Measurements from ENCODE around the gene SCIN.
"Not testable (repeated sequence)": the region's sequence is repeated elsewhere in the genome, so short reads cannot be mapped to it uniquely, and the experiment has no call there.

Gene SCIN

GRCh38 chr7:12642508-12642907 lies 72.0 kb downstream of the SCIN start:
- no peak for TF ChIP-seq ZNF274 (IDR thresholded peaks at IDR 0.05; ENCODE audit: low read depth, low read length)
- H3K4me3 ChIP-seq (ENCODE audit: low read length) = no peak overlapping the region

DNA sequence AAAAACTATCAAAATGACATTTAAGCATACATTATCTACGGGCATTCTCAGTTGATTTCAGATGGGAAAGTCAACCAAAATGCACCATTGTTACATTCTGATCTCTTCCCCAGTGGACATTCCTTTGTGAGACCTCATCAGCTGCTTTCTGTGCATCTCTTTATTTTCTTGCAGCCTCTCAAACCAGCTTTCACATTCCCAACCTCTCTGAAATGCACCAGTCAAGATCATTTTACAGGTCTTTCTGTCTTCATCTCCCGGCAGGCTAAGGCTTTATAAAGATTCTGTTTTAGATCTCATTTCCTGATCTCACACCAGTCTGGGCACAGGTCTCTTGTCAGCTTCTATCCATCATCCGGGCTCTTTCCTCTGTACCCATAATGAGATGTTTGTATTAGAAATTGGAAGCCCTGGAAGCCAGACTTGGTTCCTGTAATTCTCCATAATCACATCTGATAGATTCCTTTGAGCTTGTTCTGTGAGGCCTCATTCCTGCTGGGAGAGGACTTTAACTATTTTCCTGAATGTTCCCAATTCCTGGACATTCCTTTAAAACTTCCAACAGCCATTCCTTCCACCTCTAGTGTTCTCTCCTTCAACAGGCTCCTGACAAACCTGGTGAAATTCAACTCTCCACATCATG lies 72.6 kb downstream of the SCIN start:
- H3K4me3 ChIP-seq (ENCODE audit: low read length) = no peak overlapping the region
- no peak for TF ChIP-seq ZNF274 (IDR thresholded peaks at IDR 0.05; ENCODE audit: low read depth, low read length)

GRCh38 chr7:12643644-12644043 lies 73.1 kb downstream of the SCIN start:
- no peak overlapping the region for H3K4me3 ChIP-seq (ENCODE audit: low read length)
- TF ChIP-seq ZNF274 (IDR thresholded peaks at IDR 0.05; ENCODE audit: low read depth, low read length) = no peak

GRCh38 chr7:12645212-12645611 lies 74.7 kb downstream of the SCIN start:
- not testable (repeated sequence) for H3K4me3 ChIP-seq (ENCODE audit: low read length)

- no peak for TF ChIP-seq ZNF274 (IDR thresholded peaks at IDR 0.05; ENCODE audit: low read depth, low read length)
- H3K4me3 ChIP-seq (ENCODE audit: low read length) = no peak overlapping the region
Observed at GRCh38 chr7:12646139-12646538, 75.6 kb downstream of the SCIN start.

GRCh38 chr7:12647364-12648219 lies 77.1 kb downstream of the SCIN start:
- no peak for TF ChIP-seq ZNF274 (IDR thresholded peaks at IDR 0.05; ENCODE audit: low read depth, low read length)
- H3K4me3 ChIP-seq (ENCODE audit: low read length) = no peak overlapping the region

GRCh38 chr7:12648704-12649261 lies 78.3 kb downstream of the SCIN start:
- no peak for TF ChIP-seq ZNF274 (IDR thresholded peaks at IDR 0.05; ENCODE audit: low read depth, low read length)
- no peak overlapping the region for H3K4me3 ChIP-seq (ENCODE audit: low read length)

DNA sequence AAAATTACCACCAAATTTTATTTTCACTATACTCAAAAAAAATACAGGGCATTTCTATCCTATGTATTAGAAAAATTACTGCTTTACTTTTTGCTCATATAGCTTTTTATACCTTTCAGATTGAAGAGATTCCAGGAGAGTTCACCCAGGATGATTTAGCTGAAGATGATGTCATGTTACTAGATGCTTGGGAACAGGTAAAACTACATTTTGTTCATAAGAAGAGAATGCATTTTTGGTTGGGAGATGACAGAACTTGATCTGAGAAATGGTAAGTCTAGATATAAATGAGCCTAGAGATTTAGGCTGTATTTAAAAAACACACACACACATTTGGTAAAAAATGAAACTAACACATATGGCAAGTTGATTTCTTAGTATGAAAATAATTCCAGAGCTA lies 78.8 kb downstream of the SCIN start:
- TF ChIP-seq ZNF274 (IDR thresholded peaks at IDR 0.05; ENCODE audit: low read depth, low read length) = no peak
- no peak overlapping the region for H3K4me3 ChIP-seq (ENCODE audit: low read length)

- H3K4me3 ChIP-seq (ENCODE audit: low read length) = no peak overlapping the region
- TF ChIP-seq ZNF274 (IDR thresholded peaks at IDR 0.05; ENCODE audit: low read depth, low read length) = no peak
Observed at GRCh38 chr7:12650080-12650479, 79.6 kb downstream of the SCIN start.

GRCh38 chr7:12653110-12653509 lies 82.6 kb downstream of the SCIN start:
- H3K4me3 ChIP-seq (ENCODE audit: low read length) = no peak overlapping the region
- no peak for TF ChIP-seq ZNF274 (IDR thresholded peaks at IDR 0.05; ENCODE audit: low read depth, low read length)

- no peak for TF ChIP-seq ZNF274 (IDR thresholded peaks at IDR 0.05; ENCODE audit: low read depth, low read length)
- no peak overlapping the region for H3K4me3 ChIP-seq (ENCODE audit: low read length)
Observed at GRCh38 chr7:12653518-12653917, 83.0 kb downstream of the SCIN start.

DNA sequence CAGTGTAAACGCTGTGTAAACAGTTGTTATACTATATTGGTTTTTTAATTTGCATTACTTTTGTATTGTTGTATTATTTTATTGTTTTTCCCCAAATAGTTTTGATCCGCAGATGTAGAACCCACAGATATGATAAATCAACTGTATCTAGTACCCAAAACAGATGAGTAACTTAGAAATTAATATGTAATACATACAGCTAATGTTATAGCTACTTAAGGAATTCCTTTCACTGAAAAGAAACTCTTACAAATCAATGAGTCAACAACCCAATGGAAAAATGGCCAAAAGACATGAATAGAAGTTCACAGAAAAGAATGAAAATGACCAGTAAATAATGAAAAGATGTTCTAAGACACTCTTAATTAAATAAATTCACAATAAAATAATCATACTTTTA lies 84.6 kb downstream of the SCIN start:
- no peak for TF ChIP-seq ZNF274 (IDR thresholded peaks at IDR 0.05; ENCODE audit: low read depth, low read length)
- no peak overlapping the region for H3K4me3 ChIP-seq (ENCODE audit: low read length)

DNA sequence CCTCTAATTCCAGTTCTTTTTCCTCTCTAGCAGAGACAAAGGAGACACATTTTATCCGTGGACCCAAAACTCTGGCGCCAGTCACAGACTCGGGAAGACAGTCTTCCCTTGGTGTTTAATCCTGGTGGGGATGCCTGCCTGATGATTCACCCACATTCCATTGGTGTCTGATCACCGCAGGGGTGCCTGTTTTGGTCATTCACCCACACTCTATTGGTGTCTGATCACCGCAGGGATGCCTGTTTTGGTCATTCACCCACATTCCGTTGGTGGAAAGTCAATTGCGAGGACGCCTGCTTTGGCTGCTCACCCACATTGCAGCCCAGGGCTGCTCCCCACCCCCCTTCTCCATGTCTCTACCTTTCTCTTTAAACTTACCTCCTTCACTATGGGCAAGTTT lies 89.9 kb downstream of the SCIN start:
- H3K4me3 ChIP-seq (ENCODE audit: low read length) = not testable (repeated sequence)

DNA sequence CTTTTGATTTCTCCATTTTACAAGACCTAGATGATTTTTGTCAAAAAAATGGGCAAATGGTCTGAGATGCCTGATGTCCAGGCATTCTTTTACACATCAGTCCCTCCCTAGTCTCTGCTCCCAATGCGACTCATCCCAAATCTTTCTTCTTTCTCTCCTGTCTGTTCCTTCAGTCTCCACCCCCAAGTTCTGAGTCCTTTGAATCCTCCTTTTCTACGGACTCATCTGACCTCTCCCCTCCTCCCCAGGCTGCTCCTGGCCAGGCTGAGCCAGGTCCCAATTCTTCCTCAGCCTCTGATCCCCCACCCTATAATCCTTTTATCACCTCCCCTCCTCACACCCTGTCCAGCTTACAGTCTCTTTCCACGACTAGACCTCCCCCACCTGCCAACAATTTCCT lies 90.5 kb downstream of the SCIN start:
- H3K4me3 ChIP-seq (ENCODE audit: low read length) = not testable (repeated sequence)

GRCh38 chr7:12661581-12661980 lies 91.1 kb downstream of the SCIN start:
- TF ChIP-seq ZNF274 (IDR thresholded peaks at IDR 0.05; ENCODE audit: low read depth, low read length) = no peak
- H3K4me3 ChIP-seq (ENCODE audit: low read length) = no peak overlapping the region

Data from GM08714 (cell line).